ENCODE measurements around the gene MUC22. TPM values are rescaled to one million over a fixed set of nuclear protein-coding genes. Genes with fewer than 3 reads are reported as not detected.

Gene MUC22
- polyA plus RNA-seq, 3 donors: not detected

- Mint-ChIP-seq H3K36me3 (no peaks in the 10 kb centered on the region), H3K4me1 (peaks cover under 1% of the 10 kb centered on the region), H3K4me3 (no peak overlapping the region), H3K9me3 (no peaks in the 10 kb centered on the region), H3K27ac (no peak overlapping the region), H3K27me3 (ENCODE audit: low read depth in 3 of 3) (peaks cover 10 to 24% (median 15%) of the 10 kb centered on the region in 3 donors)
- H3K4me2 ChIP-seq (replicated peaks; ENCODE audit: extremely low read depth, low read length, poor library complexity, severe bottlenecking): no peak overlapping the region
- H3K79me2 ChIP-seq (ENCODE audit: insufficient read depth, low read length): no peaks in the 10 kb centered on the region
- H4K20me1 ChIP-seq (ENCODE audit: insufficient read depth, low read length): no peaks in the 10 kb centered on the region
- H2AFZ ChIP-seq (ENCODE audit: insufficient read depth, low read depth, low read length, poor library complexity, severe bottlenecking): no peak overlapping the region
- 84% methylated on average over 7 of the region's 7 CpGs for WGBS (ENCODE audit: insufficient coverage)
- no peak for DNase-seq
- no peaks in the 10 kb centered on the region for H3K4me1 ChIP-seq (ENCODE audit: control insufficient read depth in 1 of 2, insufficient read depth in 2 of 2, low read length in 2 of 2)
- no peaks in the 10 kb centered on the region for H3K9me3 ChIP-seq (replicated peaks in 1 of 2; ENCODE audit: control insufficient read depth in 1 of 2, insufficient read depth in 1 of 2, low read length in 2 of 2)
- intact Hi-C loops (cut with micrococcal nuclease): no loop called here
- H3K4me3 ChIP-seq (replicated peaks in 1 of 3; ENCODE audit: low read depth in 2 of 3, low read length in 3 of 3): no peak overlapping the region
- no peaks in the 10 kb centered on the region for H3K36me3 ChIP-seq (replicated peaks in 1 of 2; ENCODE audit: control insufficient read depth in 1 of 2, insufficient read depth in 2 of 2, low read length in 2 of 2)
- no peaks in the 10 kb centered on the region for H3K27me3 ChIP-seq (ENCODE audit: control insufficient read depth in 2 of 2, insufficient read depth in 2 of 2, low read length in 2 of 2)
- H3K9ac ChIP-seq (ENCODE audit: insufficient read depth, low read length, poor library complexity, severe bottlenecking): no peak overlapping the region
- H3K27ac ChIP-seq (ENCODE audit: low read depth in 1 of 2, low read length in 2 of 2): no peak overlapping the region
- TF ChIP-seq CTCF (IDR thresholded peaks at IDR 0.05): no peak
These were observed 26.9 kb downstream of the MUC22 start for GRCh38 chr6:31037169-31037568.

- TF ChIP-seq CTCF (IDR thresholded peaks at IDR 0.05): no peak
- no peak overlapping the region for H3K9ac ChIP-seq (ENCODE audit: insufficient read depth, low read length, poor library complexity, severe bottlenecking)
- no peaks in the 10 kb centered on the region for H4K20me1 ChIP-seq (ENCODE audit: insufficient read depth, low read length)
- H3K4me2 ChIP-seq (replicated peaks; ENCODE audit: extremely low read depth, low read length, poor library complexity, severe bottlenecking): no peak overlapping the region
- H3K27ac ChIP-seq (ENCODE audit: low read depth in 1 of 2, low read length in 2 of 2): no peak overlapping the region
- no peaks in the 10 kb centered on the region for H3K9me3 ChIP-seq (replicated peaks in 1 of 2; ENCODE audit: control insufficient read depth in 1 of 2, insufficient read depth in 1 of 2, low read length in 2 of 2)
- WGBS (ENCODE audit: insufficient coverage): no CpG with 5 or more reads among the region's 3 CpGs
- H3K4me3 ChIP-seq (replicated peaks in 1 of 3; ENCODE audit: low read depth in 2 of 3, low read length in 3 of 3): no peak overlapping the region
- no peaks in the 10 kb centered on the region for H3K36me3 Mint-ChIP-seq
- H3K27me3 Mint-ChIP-seq (ENCODE audit: low read depth in 3 of 3): peaks cover 9 to 23% (median 17%) of the 10 kb centered on the region in 3 donors
- no peak overlapping the region for H3K4me3 Mint-ChIP-seq
- H3K4me1 Mint-ChIP-seq: peaks cover 6% of the 10 kb centered on the region
- H3K27me3 ChIP-seq (ENCODE audit: control insufficient read depth in 2 of 2, insufficient read depth in 2 of 2, low read length in 2 of 2): no peaks in the 10 kb centered on the region
- intact Hi-C loops (cut with micrococcal nuclease): no loop called here
- H3K4me1 ChIP-seq (ENCODE audit: control insufficient read depth in 1 of 2, insufficient read depth in 2 of 2, low read length in 2 of 2): peaks cover 2 to 5% of the 10 kb centered on the region in 2 donors
- no peak for DNase-seq
- H2AFZ ChIP-seq (ENCODE audit: insufficient read depth, low read depth, low read length, poor library complexity, severe bottlenecking): no peak overlapping the region
- no peaks in the 10 kb centered on the region for H3K36me3 ChIP-seq (replicated peaks in 1 of 2; ENCODE audit: control insufficient read depth in 1 of 2, insufficient read depth in 2 of 2, low read length in 2 of 2)
- no peaks in the 10 kb centered on the region for H3K79me2 ChIP-seq (ENCODE audit: insufficient read depth, low read length)
- H3K27ac Mint-ChIP-seq: no peak overlapping the region
- H3K9me3 Mint-ChIP-seq: no peaks in the 10 kb centered on the region
These were observed 27.4 kb downstream of the MUC22 start for GRCh38 chr6:31037682-31038081.

Data from CD14-positive monocyte (primary cell).